HepG2 (cell line): ENCODE measurements around the gene CCNO. TPM values are rescaled to one million over a fixed set of nuclear protein-coding genes. Genes with fewer than 3 reads are reported as not detected.

Source experiments
- ATF4 ChIP-seq, 2 experiments: fragments of 450-650 bp in 1 of 2; sonication (generic) in 1 of 2; formaldehyde crosslinking; IDR thresholded peaks; 2 replicates each; pipeline versions ENCODE4 v1.5.0 to v1.8.0; 2020 to 2022; ENCODE audit warnings: mild to moderate bottlenecking in 1 of 2, missing genetic modification reagents in 1 of 2
- CCDC6 ChIP-seq: sonication (generic); formaldehyde crosslinking; IDR thresholded peaks from 2 replicates; pipeline ENCODE4 v1.8.1; 2022; ENCODE audit warnings: mild to moderate bottlenecking, missing genetic modification reagents, moderate library complexity
- CREB1 ChIP-seq, 2 experiments: fragments of 450-650 bp in 1 of 2; IDR thresholded peaks; 2 replicates each; pipeline ENCODE4 v1.6.1; 2016 to 2017; ENCODE audit warnings: control low read depth in 1 of 2, mild to moderate bottlenecking in 1 of 2, missing compliant biosample characterization in 1 of 2, missing genetic modification characterization in 1 of 2
- ELF3 ChIP-seq: IDR thresholded peaks from 2 replicates; pipeline ENCODE4 v1.6.1; 2016; ENCODE audit warnings: missing genetic modification reagents, missing compliant biosample characterization
- ELF4 ChIP-seq: sonication (generic); formaldehyde crosslinking; IDR thresholded peaks from 2 replicates; pipeline ENCODE4 v1.5.0; 2020; ENCODE audit warnings: missing genetic modification reagents, mild to moderate bottlenecking, moderate library complexity, borderline replicate concordance
- HDAC2 ChIP-seq: sonication (generic); formaldehyde crosslinking; IDR thresholded peaks from 2 replicates; pipeline ENCODE4 v1.4.0; 2020; ENCODE audit warnings: missing genetic modification reagents
- JUN ChIP-seq: sonication (generic); formaldehyde crosslinking; IDR thresholded peaks from 2 replicates; pipeline ENCODE4 v1.4.0; 2020; ENCODE audit warnings: mild to moderate bottlenecking, missing genetic modification reagents
- MXD1 ChIP-seq: sonication (generic); formaldehyde crosslinking; IDR thresholded peaks from 2 replicates; pipeline ENCODE4 v1.4.0; 2020; ENCODE audit warnings: mild to moderate bottlenecking, missing genetic modification reagents
- NFE2 ChIP-seq: sonication (generic); formaldehyde crosslinking; IDR thresholded peaks from 2 replicates; pipeline ENCODE4 v1.4.0; 2020; ENCODE audit warnings: missing genetic modification reagents
- NR2F1 ChIP-seq, 2 experiments: fragments of 450-650 bp in 1 of 2; formaldehyde crosslinking in 1 of 2; IDR thresholded peaks; 2 replicates each; pipeline versions ENCODE4 v1.5.0 to v1.6.1; 2016 to 2020; ENCODE audit warnings: mild to moderate bottlenecking in 1 of 2, missing compliant biosample characterization in 1 of 2, missing genetic modification reagents in 1 of 2, moderate library complexity in 1 of 2
- PRDM10 ChIP-seq: sonication (generic); formaldehyde crosslinking; IDR thresholded peaks from 2 replicates; pipeline ENCODE4 v1.4.0; 2020; ENCODE audit warnings: low read depth, missing genetic modification reagents
- SATB2 ChIP-seq: sonication (generic); formaldehyde crosslinking; IDR thresholded peaks from 2 replicates; pipeline ENCODE4 v1.5.0; 2020; ENCODE audit warnings: missing genetic modification reagents
- ZBTB39 ChIP-seq: sonication (generic); formaldehyde crosslinking; IDR thresholded peaks from 2 replicates; pipeline ENCODE4 v1.5.0; 2020; ENCODE audit warnings: missing genetic modification reagents
- ZNF160 ChIP-seq: sonication (generic); formaldehyde crosslinking; IDR thresholded peaks from 2 replicates; pipeline ENCODE4 v1.8.0; 2022; ENCODE audit warnings: mild to moderate bottlenecking, inconsistent platforms, missing genetic modification reagents
- ZNF383 ChIP-seq: sonication (generic); formaldehyde crosslinking; IDR thresholded peaks from 2 replicates; pipeline ENCODE4 v1.4.0; 2020; ENCODE audit warnings: missing genetic modification reagents, mild to moderate bottlenecking, borderline replicate concordance
- ZNF567 ChIP-seq: sonication (generic); formaldehyde crosslinking; IDR thresholded peaks from 2 replicates; pipeline ENCODE4 v1.8.1; 2023; ENCODE audit warnings: mild to moderate bottlenecking, missing genetic modification reagents, borderline replicate concordance
- ZNF580 ChIP-seq: IDR thresholded peaks from 2 replicates; pipeline ENCODE4 v1.6.1; 2016; ENCODE audit warnings: low read depth, borderline replicate concordance
- ZNF598 ChIP-seq: sonication (generic); formaldehyde crosslinking; IDR thresholded peaks from 2 replicates; pipeline ENCODE4 v1.5.1; 2020; ENCODE audit warnings: mild to moderate bottlenecking, missing genetic modification reagents, borderline replicate concordance
- ZNF749 ChIP-seq: sonication (generic); formaldehyde crosslinking; IDR thresholded peaks from 2 replicates; pipeline ENCODE4 v1.8.0; 2022; ENCODE audit warnings: mild to moderate bottlenecking, missing genetic modification reagents, moderate library complexity, borderline replicate concordance
- ZNF766 ChIP-seq: sonication (generic); formaldehyde crosslinking; IDR thresholded peaks from 2 replicates; pipeline ENCODE4 v1.5.0; 2020; ENCODE audit warnings: missing genetic modification reagents, borderline replicate concordance
- polyA plus RNA-seq, 8 experiments: library from polyadenylated mRNA; depleted of rRNA in 3 of 8; stranded (reverse) in 7 of 8; unstranded in 1 of 8; fragments of >200 nt; fragmentation: Illumina TruSeq in 4 of 8; extraction: Trizol in 4 of 8; gene quantifications; 2 replicates each; pipeline versions ENCODE4 v1.2.1 to v1.2.3, GENCODE V29; 2011 to 2016; ENCODE audit warnings: low read depth in 4 of 8, missing spikeins in 1 of 8, mixed read lengths in 1 of 8; ENCODE audit not compliant: insufficient read depth in 1 of 8
- total RNA-seq, 5 experiments: library from RNA; depleted of rRNA; stranded (reverse); fragments of >200 nt; fragmentation: Illumina TruSeq; extraction: Trizol; gene quantifications; 2 replicates each; pipeline ENCODE4 v1.2.3, GENCODE V29; 2016; ENCODE audit warnings: low read depth in 1 of 5

Gene CCNO
- total and polyA plus RNA-seq, 2 of the 13 experiments (the other 11 are each of a cell fraction or from before 2014, with no cell fraction given): 0.07 TPM; not detected in 1

- no peak for TF ChIP-seq ZNF749
- TF ChIP-seq ZNF567 (CRISPR knock-in tag): no peak
- TF ChIP-seq MXD1 (CRISPR knock-in tag): peak; percentile 67; the same call in 1 of the 2 replicates
- no peak for TF ChIP-seq ZNF383 (CRISPR knock-in tag)
- TF ChIP-seq ZNF160 (CRISPR knock-in tag): no peak
- no peak for TF ChIP-seq JUN (CRISPR knock-in tag)
- peak; percentile 51; the same call in 1 of the 2 replicates for TF ChIP-seq CCDC6
- TF ChIP-seq NR2F1 (CRISPR knock-in tag; IDR thresholded peaks at IDR 0.05): no peak
- TF ChIP-seq ELF4: no peak
- TF ChIP-seq ELF3: no peak
- no peak for TF ChIP-seq ZNF766
- TF ChIP-seq CREB1 (IDR thresholded peaks at IDR 0.05): no peak
- TF ChIP-seq CREB1 (CRISPR knock-in tag; IDR thresholded peaks at IDR 0.05): no peak
- TF ChIP-seq SATB2 (CRISPR knock-in tag): no peak
- TF ChIP-seq ZNF598: 0 out of 2 replicates have a peak, but pooled peaks have one; percentile 59
- no peak for TF ChIP-seq NFE2 (CRISPR knock-in tag)
- TF ChIP-seq ATF4 (CRISPR knock-in tag; IDR thresholded peaks at IDR 0.05): no peak
- TF ChIP-seq PRDM10 (CRISPR knock-in tag): no peak
- no peak; the same call in 1 of the 2 replicates for TF ChIP-seq ZNF580 (CRISPR knock-in tag)
- peak; percentile 84; the same call in 1 of the 2 replicates for TF ChIP-seq ZBTB39 (CRISPR knock-in tag)
- 0 out of 2 replicates have a peak, but pooled peaks have one; percentile 14 for TF ChIP-seq HDAC2
Measured at GRCh38 chr5:55226027-55226933, 7.1 kb downstream of the CCNO start (continued).
